Keratinocyte (primary cell): ENCODE data around the gene SNX11. TPM values are rescaled to one million over a fixed set of nuclear protein-coding genes. Genes with fewer than 3 reads are reported as not detected.

Source experiments
- DNase-seq: peaks from one replicate; pipeline ENCODE4 v3.0.0-alpha.2; 2011; ENCODE audit warnings: low read depth, missing footprints, low spot score
- FAIRE-seq: peaks from 2 replicates; lab custom pipeline; 2011; peaks lifted over from hg19 to GRCh38; lab: Jason Lieb, UNC
- H2AFZ ChIP-seq: 2 replicates; pipeline ENCODE4 v1.6.0; 2012; ENCODE audit warnings: low read length, control low read depth, inconsistent platforms; ENCODE audit not compliant: control insufficient read depth
- H3K27ac ChIP-seq: 2 replicates; pipeline ENCODE4 v1.5.1; 2011; ENCODE audit warnings: low read length; ENCODE audit not compliant: control insufficient read depth, insufficient read depth
- H3K27me3 ChIP-seq: 3 replicates; pipeline ENCODE4 v1.6.0; 2011; ENCODE audit warnings: low read length; ENCODE audit not compliant: control insufficient read depth, insufficient read depth; ENCODE audit errors: extremely low read depth
- H3K36me3 ChIP-seq, 2 experiments: 2 replicates in 1 of 2; 3 replicates in 1 of 2; pipeline ENCODE4 v1.5.1; 2011; ENCODE audit warnings: low read length in 2 of 2, mild to moderate bottlenecking in 1 of 2; ENCODE audit not compliant: control insufficient read depth in 2 of 2, insufficient read depth in 2 of 2; ENCODE audit errors: extremely low read depth in 1 of 2
- H3K4me1 ChIP-seq: 3 replicates; pipeline ENCODE4 v1.5.1; 2011; ENCODE audit warnings: low read length; ENCODE audit not compliant: control insufficient read depth, insufficient read depth; ENCODE audit errors: extremely low read depth
- H3K4me2 ChIP-seq: 3 replicates; pipeline ENCODE4 v1.6.0; 2011; ENCODE audit warnings: low read depth, low read length; ENCODE audit not compliant: control insufficient read depth, insufficient read depth; ENCODE audit errors: extremely low read depth
- H3K4me3 ChIP-seq, 3 experiments: fragments of 200-600 bp in 1 of 3; sonication (generic) in 1 of 3; 2 replicates in 2 of 3; 3 replicates in 1 of 3; pipeline ENCODE4 v1.5.1; 2011 to 2016; ENCODE audit warnings: low read length in 3 of 3, mild to moderate bottlenecking in 3 of 3, control low read depth in 2 of 3, inconsistent platforms in 1 of 3, low read depth in 1 of 3, mixed read lengths in 1 of 3, mixed run types in 1 of 3, moderate library complexity in 1 of 3; ENCODE audit not compliant: control insufficient read depth in 2 of 3, insufficient read depth in 2 of 3; ENCODE audit errors: extremely low read depth in 1 of 3
- H3K79me2 ChIP-seq: 2 replicates; pipeline ENCODE4 v1.6.0; 2012; ENCODE audit warnings: low read length; ENCODE audit not compliant: control insufficient read depth, insufficient read depth
- H3K9ac ChIP-seq: 3 replicates; pipeline ENCODE4 v1.6.0; 2011; ENCODE audit warnings: low read length; ENCODE audit not compliant: control insufficient read depth, insufficient read depth; ENCODE audit errors: extremely low read depth
- H3K9me1 ChIP-seq: 3 replicates; pipeline ENCODE4 v1.6.0; 2011; ENCODE audit warnings: low read length; ENCODE audit not compliant: control insufficient read depth, insufficient read depth; ENCODE audit errors: extremely low read depth
- H3K9me3 ChIP-seq: 2 replicates; pipeline ENCODE4 v1.5.1; 2012; ENCODE audit warnings: low read depth, low read length; ENCODE audit not compliant: control insufficient read depth
- H4K20me1 ChIP-seq: 3 replicates; pipeline ENCODE4 v1.6.0; 2011; ENCODE audit warnings: low read length; ENCODE audit not compliant: control insufficient read depth, insufficient read depth; ENCODE audit errors: extremely low read depth
- CTCF ChIP-seq, 3 experiments: IDR thresholded peaks in 1 of 3; conservative IDR thresholded peaks in 1 of 3; optimal IDR thresholded peaks in 1 of 3; 2 replicates in 2 of 3; 3 replicates in 1 of 3; pipeline versions ENCODE3 to v1.5.1; 2011; ENCODE audit warnings: low read length in 3 of 3, mild to moderate bottlenecking in 3 of 3, moderate library complexity in 2 of 3, control low read depth in 1 of 3, inconsistent platforms in 1 of 3; ENCODE audit not compliant: insufficient read depth in 2 of 3; ENCODE audit errors: extremely low read depth in 1 of 3
- EZH2 ChIP-seq: IDR thresholded peaks from one replicate; pipeline ENCODE4 v1.6.1; 2012; ENCODE audit warnings: inconsistent platforms, mild to moderate bottlenecking, low read length, moderate library complexity
- dilution Hi-C: fragments of 300-500 bp; cut with MboI; formaldehyde crosslinking; loops from one replicate; pipeline ENCODE4 v1.7.0; 2020; ENCODE audit warnings: low sequenced_read_pairs; ENCODE audit not compliant: extremely low pct_ligation_motif_present
- polyA plus RNA-seq, 5 experiments: library from polyadenylated mRNA; depleted of rRNA in 3 of 5; stranded (reverse) in 3 of 5; stranded (forward) in 1 of 5; unstranded in 1 of 5; fragments of >200 nt; gene quantifications; 1 replicate in 1 of 5; 2 replicates in 3 of 5; 3 replicates in 1 of 5; pipeline versions ENCODE4 v1.2.1 to v1.2.3, GENCODE V29; 2011 to 2012; ENCODE audit warnings: missing spikeins in 2 of 5, low read depth in 1 of 5, low replicate concordance in 1 of 5

Gene SNX11
- polyA plus RNA-seq, 1 donor (not counting 4 experiments of a cell fraction or from before 2014, with no cell fraction given) = 21.0 TPM

GRCh38 chr17:48093341-48094045 lies 14.1 kb upstream of the SNX11 start:
- Histone ChIP-seq H3K27me3 (no peaks in the 10 kb centered on the region), H3K27ac (no peak overlapping the region), H3K9me3 (no peaks in the 10 kb centered on the region), H3K9ac (no peak overlapping the region), H3K4me3 (no peak overlapping the region), H3K79me2 (peaks cover 95% of the 10 kb centered on the region), H4K20me1 (no peaks in the 10 kb centered on the region), H3K4me2 (no peak overlapping the region), H2AFZ (no peak overlapping the region), H3K36me3 (peaks cover 0 to 4% of the 10 kb centered on the region in 2 experiments), H3K4me1 (peaks cover 10% of the 10 kb centered on the region), H3K9me1 (no peaks in the 10 kb centered on the region)
- dilution Hi-C loops = no loop called here
- FAIRE-seq (no peak), DNase-seq (no peak)
- TF ChIP-seq CTCF (optimal IDR thresholded peaks at IDR 0.05 in 1 of 3, IDR thresholded peaks at IDR 0.05 in 1 of 3, conservative IDR thresholded peaks at IDR 0.05 in 1 of 3; ENCODE audit: extremely low read depth in 1 of 3, insufficient read depth in 2 of 3, low read length in 3 of 3) (no peak), EZH2 (no peak)

GRCh38 chr17:48095611-48096010 lies 12.0 kb upstream of the SNX11 start:
- DNase-seq (no peak), FAIRE-seq (no peak)
- Histone ChIP-seq H3K4me1 (peaks cover 15% of the 10 kb centered on the region), H2AFZ (no peak overlapping the region), H4K20me1 (no peaks in the 10 kb centered on the region), H3K9me3 (no peaks in the 10 kb centered on the region), H3K79me2 (peaks cover 98% of the 10 kb centered on the region), H3K4me3 (no peak overlapping the region), H3K4me2 (peak overlapping the region; percentile 31), H3K27ac (peak overlapping the region; percentile 36), H3K9ac (no peak overlapping the region), H3K36me3 (peaks cover 0 to 4% of the 10 kb centered on the region in 2 experiments), H3K9me1 (no peaks in the 10 kb centered on the region), H3K27me3 (no peaks in the 10 kb centered on the region)
- TF ChIP-seq EZH2 (no peak), CTCF (optimal IDR thresholded peaks at IDR 0.05 in 1 of 3, IDR thresholded peaks at IDR 0.05 in 1 of 3, conservative IDR thresholded peaks at IDR 0.05 in 1 of 3; ENCODE audit: extremely low read depth in 1 of 3, insufficient read depth in 2 of 3, low read length in 3 of 3) (no peak)
- dilution Hi-C loops = no loop called here
